Renal cortex interstitium (tissue), 11 donors: ENCODE results near the gene ECI2. TPM values are rescaled to one million over a fixed set of nuclear protein-coding genes. Genes with fewer than 3 reads are reported as not detected.
"Not testable (repeated sequence)": the region's sequence is repeated elsewhere in the genome, so short reads cannot be mapped to it uniquely, and the experiment has no call there.

ENCODE experiments used
- DNase-seq, 11 donors: peaks; one replicate each; pipeline ENCODE4 v3.0.0-alpha.2; 2013; ENCODE audit warnings: low read depth in 9 of 11, low spot score in 4 of 11; ENCODE audit errors: extremely low read depth in 1 of 11
- polyA plus RNA-seq, 3 donors: library from polyadenylated mRNA; unstranded; fragments of 120-200 nt; gene quantifications; one replicate each; pipeline ENCODE4 v1.2.1, GENCODE V29; 2013; ENCODE audit not compliant: insufficient read length in 3 of 3

ECI2 gene
- polyA plus RNA-seq, 3 donors = 87.4 to 115 (median 104) TPM

DNA sequence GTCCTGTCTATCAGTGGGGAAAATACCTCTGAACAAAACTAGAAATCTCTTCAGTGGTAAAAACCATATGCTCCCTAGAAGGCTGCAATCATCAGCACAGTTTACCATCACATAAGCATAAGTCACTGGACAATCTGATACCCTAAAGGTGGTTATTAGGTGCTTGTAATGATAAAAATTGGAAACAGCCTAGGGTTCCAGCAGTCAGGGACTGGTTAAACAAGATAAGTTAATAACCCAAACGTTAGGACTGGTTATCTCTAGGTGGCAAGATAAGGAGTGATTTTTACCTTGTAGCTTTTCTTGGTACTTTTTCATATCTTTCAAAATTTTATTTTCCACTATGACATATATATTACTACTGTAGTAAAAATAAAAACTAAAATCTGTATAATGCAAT is 11.0 kb downstream of the ECI2 start:
- no peak for DNase-seq

DNA sequence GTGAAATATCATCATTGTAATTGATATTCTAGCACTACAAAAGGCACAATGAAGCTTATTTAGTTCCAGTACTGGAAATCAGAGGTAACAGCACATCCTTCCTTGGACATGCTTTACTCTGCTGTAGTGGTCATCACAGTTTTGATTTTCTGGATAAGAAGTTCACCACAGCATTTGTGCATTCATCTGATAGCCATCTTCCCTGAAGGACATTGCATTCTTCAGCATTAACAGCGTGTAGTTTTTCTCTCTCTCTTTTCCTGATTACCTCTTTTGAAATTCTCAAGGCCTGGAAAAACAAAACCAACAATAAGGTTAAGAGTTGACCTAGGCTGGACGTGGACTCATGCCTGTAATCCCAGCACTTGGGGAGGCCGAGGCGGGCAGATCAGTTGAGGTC is 19.6 kb downstream of the ECI2 start:
- DNase-seq = no peak

DNA sequence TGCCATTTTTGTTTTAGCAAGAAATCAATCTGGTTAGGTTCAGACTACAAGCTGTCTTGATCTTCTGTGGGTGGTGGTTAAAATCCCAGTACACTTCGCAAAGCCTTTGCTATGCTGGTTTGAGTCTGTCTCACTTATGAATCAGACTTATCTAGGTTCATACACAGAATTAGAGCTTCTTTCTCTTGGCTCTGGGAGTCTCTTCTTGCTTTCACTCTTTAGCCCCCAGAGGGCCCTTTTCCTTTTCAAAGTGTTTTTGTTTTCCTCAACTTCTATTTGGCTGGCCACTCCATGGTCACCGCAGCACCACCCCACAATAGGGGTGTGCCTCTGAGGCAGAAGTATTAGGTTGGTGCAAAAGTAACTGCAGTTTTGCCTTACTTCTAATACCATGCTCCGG is 21.3 kb downstream of the ECI2 start:
- no peak for DNase-seq

DNA sequence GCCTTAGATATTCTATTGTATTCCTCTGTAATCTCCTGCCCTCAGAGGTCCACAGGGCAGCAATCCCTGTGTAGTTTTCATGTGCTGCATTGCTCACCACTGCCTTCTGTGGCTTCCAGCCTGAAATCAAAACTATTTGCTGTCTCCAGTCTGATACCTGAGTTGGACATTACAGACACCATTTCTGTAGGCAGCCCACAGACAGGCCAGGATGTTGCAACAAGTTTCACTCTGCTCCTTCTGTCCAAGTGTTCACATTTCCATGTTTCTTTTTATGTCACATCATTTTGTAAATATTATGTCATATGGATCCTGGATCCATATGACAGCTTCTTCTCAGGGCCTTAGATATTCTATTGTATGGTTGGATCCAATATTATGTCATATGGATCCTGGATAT is 21.7 kb downstream of the ECI2 start:
- no peak for DNase-seq

DNA sequence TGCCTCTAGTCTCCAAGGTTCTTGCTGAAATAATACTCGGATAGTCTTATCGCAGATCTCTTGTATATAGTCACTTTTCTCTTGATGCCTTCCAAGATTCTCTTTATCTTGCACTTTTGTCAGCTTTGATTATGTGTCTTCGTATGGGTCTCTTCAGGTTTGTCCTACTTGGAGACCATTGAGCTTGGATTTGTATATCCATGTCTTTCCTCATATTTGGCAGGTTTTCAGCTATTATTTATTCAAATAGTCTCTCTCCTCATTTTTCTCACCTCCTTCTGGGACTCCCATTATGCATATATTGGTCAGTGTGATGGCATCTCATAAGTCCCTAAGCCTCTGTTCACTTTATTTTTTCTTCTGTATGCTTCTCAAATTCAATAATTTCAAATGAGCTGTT is 23.0 kb downstream of the ECI2 start:
- DNase-seq = no peak

DNA sequence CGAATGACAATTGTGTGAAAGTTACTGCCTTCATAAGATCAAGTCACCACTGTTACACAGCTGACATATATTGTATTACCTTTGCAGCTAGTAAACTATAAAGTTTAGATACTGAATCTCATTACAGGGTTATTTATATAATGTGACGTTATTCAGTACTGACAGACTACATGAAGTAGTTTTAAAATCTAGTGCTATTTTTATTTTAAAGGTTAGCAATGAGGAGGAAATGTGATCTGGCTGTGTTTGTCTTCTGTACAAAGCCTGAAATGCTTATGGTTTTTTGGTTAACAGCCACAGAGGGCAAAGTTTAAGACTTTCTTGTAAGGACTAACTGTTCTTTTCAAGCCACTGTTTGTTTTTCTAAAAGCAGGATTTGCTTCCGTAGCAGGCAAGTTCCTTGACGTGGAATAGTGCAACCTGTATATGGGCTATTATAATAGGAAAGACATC is 26.0 kb downstream of the ECI2 start:
- DNase-seq = peak in 1 of 11 donors; percentile 17

DNA sequence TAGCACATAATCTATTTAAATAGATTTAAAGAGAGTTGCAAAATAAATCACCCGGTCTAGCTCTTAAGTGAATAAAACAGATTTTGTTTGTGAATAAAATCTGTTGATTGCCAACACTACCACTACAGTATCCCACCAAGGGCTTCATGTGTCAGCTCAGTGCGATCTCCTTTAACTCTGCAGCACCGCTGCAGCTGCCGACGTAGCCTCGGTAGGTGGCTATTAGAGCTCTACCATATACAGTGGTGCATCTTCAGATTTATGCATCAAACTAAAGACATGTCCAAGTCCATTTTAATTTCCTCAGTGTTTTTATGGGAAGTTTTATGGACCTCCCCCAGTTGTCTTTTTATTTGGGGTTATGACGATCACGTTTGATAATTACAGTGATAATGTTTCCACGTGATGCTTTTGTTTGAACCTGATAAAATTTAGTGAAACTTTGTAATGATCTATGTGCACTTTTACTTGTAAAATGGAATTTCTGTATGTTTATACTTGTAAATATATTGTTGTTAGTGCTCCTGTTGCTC is 26.7 kb downstream of the ECI2 start:
- no peak for DNase-seq

DNA sequence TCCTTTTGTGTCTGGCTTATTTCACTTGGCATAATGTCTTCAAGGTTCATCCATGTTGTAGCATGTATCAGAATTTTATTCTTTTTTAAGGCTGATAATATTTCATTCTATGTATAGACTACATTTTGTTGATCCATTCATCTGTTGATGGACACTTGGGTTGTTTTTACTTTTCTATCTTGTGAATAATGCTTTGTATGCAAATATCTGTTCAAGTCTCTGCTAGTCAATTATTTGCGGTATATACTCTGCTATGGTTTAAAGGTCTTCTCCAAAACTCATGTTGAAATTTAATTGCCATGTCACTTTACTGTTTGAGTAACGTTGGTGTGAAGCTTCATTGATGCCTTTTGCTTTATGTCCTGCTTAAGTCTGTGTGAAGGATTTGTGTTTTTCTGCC is 27.5 kb downstream of the ECI2 start:
- no peak for DNase-seq

DNA sequence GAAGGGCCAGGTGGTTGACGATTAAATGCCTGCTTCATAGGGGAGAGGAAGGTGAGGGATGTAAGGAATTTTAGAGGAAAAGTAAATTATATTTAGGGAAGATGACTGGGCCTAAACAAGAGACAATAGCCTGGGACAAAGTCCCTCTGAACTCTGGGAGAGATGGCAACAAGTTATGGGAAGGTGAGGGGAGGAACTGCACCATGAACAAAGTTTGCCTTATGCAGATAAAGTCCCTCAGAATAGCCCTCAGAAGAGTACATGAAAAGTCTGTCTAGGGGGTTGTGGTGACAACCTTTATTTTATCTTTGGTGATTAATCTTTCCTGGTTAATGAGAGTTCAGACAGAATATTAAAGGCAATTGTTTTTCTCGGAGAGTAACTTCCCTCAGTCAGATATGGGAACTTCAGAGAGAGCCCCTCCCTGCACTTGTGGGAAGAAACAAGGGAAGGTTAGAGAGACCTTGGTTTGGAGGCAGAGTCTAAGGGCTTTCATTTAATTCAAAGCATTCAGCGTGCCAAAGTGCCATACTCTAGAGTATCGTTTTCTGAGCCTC is 29.3 kb downstream of the ECI2 start:
- no peak for DNase-seq

DNA sequence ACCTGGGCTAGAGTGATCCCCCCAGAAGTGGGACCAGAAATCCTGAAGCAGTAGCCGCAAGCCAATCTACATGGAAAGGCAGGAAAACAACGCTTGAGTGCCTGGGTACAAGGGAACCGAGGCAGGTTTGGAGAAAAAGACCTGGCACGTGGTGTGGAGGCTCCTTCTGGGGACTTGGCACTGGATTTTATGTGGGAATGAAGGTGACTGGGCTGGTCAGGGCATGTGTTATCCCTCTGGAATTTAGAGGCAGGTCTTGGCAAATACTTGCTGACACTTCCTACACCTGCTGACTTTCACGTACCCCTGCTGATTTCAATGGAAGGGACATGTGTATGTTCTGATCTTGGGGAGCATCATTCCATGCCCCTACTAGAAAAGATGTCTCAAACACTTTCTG is 31.4 kb downstream of the ECI2 start:
- no peak for DNase-seq

DNA sequence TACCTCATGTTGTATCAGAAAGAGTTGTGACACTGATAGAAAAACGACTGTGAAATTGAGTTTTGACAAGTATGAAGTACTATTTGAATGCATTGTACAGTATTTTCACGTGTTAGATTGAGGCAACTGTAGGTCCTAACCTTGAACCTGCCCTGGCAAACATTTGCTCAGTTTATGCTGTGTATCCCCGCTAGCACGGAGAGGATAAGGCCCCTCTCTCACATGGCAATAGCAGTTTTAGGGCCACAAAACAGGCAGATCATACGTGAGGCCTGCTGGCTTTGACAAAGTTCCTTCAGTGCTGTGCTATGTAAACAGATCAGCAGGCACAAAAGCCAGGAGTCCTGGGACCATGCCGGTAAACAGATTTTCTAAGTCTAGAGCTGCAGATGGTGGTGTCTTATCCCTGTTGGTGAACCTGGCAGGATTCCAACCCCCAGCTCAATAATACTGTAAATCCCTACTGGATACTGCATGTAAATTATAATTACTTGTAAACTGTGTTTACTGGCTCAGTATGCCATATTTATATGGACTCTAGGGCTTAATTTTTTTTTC is 32.6 kb downstream of the ECI2 start:
- DNase-seq = no peak

DNA sequence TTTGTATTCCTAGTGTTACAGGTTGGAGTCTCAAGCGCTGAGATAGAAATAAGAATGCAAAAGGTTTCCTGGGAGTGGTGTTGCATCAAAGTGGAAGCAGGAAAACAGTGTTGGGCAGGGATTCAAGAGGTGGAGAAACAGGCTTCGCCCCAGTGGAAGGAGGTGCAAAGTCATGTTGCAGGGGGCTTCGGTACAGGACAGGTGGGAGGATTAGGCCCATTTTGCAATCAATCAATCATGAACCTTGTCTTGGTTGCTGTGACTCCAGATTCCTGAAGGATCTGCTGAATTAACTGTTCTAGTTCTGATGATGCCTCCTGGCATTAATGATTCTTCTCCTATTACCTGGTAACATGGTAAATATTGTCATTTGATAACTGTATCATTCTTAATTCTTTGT is 34.1 kb downstream of the ECI2 start:
- no peak for DNase-seq

DNA sequence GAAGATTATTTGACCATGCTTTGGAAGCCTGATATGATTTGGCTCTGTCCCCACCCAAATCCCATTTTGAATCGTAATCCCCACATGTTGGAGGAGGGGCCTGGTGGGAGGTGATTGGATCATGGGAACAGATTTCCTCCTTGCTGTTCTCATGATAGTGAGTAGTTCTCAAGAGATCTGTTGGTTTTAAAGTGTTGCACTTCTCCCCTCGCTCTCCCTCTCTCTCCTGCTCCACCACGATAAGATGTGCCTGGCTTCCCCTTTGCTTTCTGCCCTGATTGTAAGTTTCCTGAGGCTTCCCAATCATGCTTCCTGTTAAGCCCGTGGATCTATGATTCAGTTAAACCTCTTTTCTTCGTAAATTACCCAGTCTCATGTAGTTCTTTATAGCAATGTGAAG is 34.7 kb downstream of the ECI2 start:
- no peak for DNase-seq

DNA sequence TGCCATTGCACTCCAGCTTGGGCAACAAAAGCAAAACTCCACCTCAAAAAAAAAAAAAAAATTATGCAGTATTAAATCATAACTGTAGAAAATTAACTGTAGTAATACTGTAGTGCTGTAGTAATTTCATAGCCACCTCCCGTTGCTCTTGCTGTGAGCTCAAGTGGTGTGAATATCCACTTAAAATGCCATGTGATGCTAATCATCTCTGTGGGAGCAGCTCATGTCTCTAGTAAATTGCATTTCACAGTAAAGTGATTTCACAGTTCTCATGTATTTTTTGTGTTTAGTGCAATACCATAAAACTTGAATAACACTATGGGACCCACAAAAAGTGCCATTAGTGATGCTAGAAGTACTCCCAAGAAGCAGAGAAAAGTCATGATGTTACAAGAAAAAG is 42.1 kb downstream of the ECI2 start:
- no peak for DNase-seq

DNA sequence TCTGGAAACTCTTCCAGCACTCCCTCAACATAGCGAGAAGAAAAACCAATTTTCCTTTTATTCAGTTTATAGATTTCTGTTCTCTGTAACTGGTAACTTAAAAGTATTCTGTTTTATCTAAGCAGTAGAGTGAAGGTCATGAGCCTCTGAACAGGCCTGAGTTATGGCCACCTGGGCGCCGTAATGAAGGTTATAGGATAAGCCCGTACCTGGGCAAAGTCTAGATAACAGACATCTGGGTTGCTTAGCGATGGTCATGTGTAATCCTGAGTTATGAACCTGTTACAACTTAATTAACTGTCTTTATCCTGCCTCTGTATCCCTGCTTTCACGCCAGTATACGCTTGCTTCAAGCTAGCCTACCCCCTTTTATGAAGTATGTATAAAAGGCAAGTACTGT is 43.4 kb downstream of the ECI2 start:
- no peak for DNase-seq

DNA sequence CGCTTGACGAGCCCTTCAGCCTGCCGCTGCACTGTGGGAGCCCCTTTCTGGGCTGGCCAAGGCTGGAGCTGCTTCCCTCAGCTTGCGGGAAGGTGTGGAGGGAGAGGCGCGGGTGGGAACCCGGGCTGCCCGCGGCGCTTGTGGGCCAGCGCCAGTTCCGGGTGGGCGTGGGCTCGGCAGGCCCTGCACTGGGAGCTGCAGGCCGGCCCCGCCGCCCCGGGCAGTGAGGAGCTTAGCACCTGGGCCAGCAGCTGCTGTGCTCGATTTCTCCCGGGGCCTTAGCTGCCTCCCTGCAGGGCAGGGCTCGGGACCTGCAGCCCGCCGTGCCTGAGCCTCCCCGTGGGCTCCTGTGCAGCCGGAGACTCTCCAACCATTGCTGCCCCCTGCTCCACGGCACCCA is 45.3 kb downstream of the ECI2 start:
- not testable (repeated sequence) for DNase-seq

DNA sequence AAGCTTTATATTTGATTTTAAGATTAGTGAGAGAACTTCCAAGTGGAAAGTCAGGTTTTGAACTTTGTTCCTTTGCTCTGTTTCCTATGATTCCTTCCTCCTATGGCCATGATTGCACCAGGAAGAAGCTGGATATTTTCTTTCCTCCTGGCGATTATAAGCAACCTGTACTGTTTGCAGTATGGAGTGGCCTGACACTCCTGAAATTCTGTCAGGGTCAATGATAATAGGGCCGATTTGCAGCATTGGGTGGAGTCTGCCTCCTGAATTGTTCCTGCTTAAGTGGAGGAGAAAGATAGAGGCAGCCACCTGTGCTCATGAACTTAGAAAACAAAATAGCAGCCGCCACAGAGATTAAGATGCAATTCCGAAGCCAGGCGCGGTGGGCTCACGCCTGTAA is 46.7 kb downstream of the ECI2 start:
- no peak for DNase-seq

DNA sequence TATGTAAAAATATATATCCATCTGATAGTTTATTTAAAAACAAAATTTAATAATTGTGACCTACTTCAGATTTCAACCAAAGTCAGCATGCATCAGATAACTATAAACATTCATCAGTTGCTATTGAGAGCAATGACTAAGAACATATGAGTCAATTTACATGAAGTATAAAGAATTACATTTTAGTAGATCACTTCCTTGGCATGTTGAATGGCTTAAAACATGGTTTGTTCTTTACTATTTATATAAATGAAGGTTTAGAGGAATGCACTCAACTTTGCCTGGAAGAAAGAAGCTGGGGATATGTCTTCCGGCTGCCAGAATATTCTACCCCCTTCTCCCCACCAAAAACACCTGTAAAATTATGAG is 50.1 kb downstream of the ECI2 start:
- no peak for DNase-seq

DNA sequence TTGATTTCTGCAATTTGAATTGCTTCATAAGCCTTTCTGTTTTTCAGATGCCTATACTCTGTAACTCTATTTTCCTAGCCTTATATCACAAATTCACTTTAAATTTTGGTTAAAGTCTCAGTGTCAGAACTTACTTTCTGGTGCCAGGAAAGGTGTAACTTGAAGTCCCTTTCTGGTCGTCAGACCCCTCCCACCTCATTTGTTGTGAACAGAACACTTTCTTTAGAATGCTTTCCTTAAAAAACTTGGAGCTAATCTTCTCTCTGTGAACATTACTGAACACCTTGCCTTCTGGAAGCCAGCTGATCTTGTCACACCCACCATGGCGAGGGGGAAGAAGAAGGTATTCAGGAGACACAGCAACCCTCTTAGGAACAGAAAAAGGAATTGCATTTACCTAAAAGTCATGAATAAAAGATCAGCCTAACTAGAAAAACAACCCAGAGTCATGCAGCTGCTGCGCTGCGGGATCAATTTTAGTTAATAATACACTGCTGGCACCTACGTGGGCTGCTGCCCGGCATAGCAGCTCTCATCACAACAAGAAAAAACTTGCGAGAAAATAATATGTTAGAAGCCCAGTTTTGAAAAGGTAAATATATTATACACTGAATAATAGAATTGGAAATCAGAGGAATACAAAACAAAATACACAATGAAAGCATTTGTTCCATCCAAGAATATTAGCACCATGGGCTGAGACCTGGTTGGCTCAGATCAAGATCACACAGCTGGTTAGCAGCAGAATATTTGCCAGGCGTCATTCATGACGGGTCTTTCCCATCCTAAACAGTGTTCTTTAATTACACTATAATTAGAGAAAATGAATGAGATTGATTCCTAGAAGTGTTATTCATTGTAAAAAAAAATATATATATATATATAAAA is 50.7 kb downstream of the ECI2 start:
- no peak for DNase-seq

DNA sequence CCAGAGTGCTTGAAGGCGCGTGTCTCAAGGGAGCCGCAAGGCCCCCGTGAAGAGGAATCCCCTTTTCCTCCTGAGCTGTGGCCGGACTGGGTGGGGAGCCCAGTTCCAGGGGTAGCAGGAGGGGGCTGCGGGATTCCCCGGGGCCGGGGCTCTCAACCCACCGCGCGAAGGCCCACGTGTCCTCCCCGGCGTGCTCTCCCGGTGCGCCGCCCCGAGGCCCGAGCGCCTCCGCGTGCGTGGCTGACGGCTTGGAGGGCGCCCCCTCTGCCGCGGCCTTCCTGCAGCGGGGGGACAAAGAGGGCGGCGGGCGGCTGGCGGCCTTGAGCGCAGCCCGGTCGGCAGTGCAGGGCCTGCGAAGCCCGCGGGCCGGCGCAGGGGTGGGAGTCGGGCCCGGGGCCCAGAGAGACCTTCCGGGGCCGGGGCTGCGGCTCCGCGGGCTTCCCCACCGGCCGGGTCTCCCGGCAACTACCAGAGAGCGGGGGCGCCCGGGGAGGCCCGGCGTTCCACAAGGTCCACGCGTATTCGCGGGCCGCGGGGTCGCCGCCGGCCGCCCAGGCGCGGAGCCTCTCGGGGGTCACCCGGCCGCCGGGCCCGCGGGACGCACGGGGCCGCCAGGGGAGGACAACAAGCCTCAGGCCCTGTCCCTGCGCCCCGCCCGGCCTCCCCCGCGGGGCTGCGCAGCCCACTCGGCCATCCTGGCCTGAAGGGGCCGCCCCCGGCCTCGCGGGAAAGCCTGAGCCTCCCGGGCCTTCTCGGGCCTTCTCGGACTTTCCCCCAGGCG is 56.5 kb downstream of the ECI2 start, which contains the start of gene FAM217A:
TSS of gene FAM217A (minus strand) at position 447 of the 781 bp plus-strand sequence. CDS start 1,723 bp downstream, outside the sequence.
- DNase-seq = no peak
